Measurements from ENCODE around the gene PAQR9.

DNA sequence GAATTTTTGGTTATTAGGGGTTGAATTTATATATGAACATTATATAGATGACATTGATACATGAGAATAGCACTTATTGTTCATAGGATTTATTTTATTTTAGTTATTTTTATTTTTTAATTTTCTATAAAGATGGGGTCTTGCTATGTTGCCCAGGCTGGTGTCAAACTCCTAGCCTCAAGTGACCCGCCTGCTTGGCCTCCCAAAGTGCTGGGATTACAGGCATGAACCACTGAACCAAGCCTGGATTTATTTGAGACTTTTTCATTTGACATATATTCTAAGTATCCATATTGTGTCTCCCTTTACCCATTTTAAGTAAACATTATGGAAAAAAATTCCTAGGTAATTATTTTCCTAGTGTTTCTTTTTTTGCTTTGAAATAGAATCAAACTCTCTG, 12.5 kb downstream of the PAQR9 start:
- TF ChIP-seq, protein P1, sequence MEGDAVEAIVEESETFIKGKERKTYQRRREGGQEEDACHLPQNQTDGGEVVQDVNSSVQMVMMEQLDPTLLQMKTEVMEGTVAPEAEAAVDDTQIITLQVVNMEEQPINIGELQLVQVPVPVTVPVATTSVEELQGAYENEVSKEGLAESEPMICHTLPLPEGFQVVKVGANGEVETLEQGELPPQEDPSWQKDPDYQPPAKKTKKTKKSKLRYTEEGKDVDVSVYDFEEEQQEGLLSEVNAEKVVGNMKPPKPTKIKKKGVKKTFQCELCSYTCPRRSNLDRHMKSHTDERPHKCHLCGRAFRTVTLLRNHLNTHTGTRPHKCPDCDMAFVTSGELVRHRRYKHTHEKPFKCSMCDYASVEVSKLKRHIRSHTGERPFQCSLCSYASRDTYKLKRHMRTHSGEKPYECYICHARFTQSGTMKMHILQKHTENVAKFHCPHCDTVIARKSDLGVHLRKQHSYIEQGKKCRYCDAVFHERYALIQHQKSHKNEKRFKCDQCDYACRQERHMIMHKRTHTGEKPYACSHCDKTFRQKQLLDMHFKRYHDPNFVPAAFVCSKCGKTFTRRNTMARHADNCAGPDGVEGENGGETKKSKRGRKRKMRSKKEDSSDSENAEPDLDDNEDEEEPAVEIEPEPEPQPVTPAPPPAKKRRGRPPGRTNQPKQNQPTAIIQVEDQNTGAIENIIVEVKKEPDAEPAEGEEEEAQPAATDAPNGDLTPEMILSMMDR (IDR thresholded peaks at IDR 0.05), result no peak
- no peak for TF ChIP-seq POLR2A (IDR thresholded peaks at IDR 0.05)
